ENCODE results near the gene SART3.

- TF ChIP-seq CTCF (IDR thresholded peaks at IDR 0.05) (no peak), EP300 (IDR thresholded peaks at IDR 0.05) (no peak)
Observed at GRCh38 chr12:108516511-108517275, 44.3 kb downstream of the SART3 start.
